Central memory CD4-positive, alpha-beta T cell (primary cell): ENCODE measurements around the gene MED22.
"Not testable (repeated sequence)": the region's sequence is repeated elsewhere in the genome, so short reads cannot be mapped to it uniquely, and the experiment has no call there.

Source experiments
- DNase-seq: peaks from one replicate; pipeline ENCODE4 v3.0.0; 2022

MED22 gene

GRCh38 chr9:133333566-133333965 is 14.4 kb downstream of the MED22 start:
- no peak for DNase-seq

GRCh38 chr9:133333011-133333410 is 14.9 kb downstream of the MED22 start:
- DNase-seq, result no peak

GRCh38 chr9:133332381-133332730 is 15.6 kb downstream of the MED22 start:
- DNase-seq, result no peak

GRCh38 chr9:133331641-133332380 is 16.1 kb downstream of the MED22 start:
- DNase-seq, result no peak

GRCh38 chr9:133331221-133331620 is 16.7 kb downstream of the MED22 start:
- DNase-seq, result no peak

- not testable (repeated sequence) for DNase-seq
Measured at GRCh38 chr9:133329306-133330156, 18.4 kb downstream of the MED22 start.

- no peak for DNase-seq
Measured at GRCh38 chr9:133327834-133328484, 20.0 kb downstream of the MED22 start.

GRCh38 chr9:133327021-133327420 is 20.9 kb downstream of the MED22 start:
- DNase-seq, result not testable (repeated sequence)

- DNase-seq, result no peak
Measured at GRCh38 chr9:133323991-133324703, 23.8 kb downstream of the MED22 start.

GRCh38 chr9:133323211-133323610 is 24.7 kb downstream of the MED22 start:
- no peak for DNase-seq

GRCh38 chr9:133322701-133323100 is 25.2 kb downstream of the MED22 start:
- DNase-seq, result no peak

- DNase-seq, result no peak
Measured at GRCh38 chr9:133321411-133321935, 26.5 kb downstream of the MED22 start.

- no peak for DNase-seq
Measured at GRCh38 chr9:133320421-133320881, 27.5 kb downstream of the MED22 start.

- not testable (repeated sequence) for DNase-seq
Measured at GRCh38 chr9:133317551-133317950, 30.4 kb downstream of the MED22 start.

GRCh38 chr9:133315997-133316396 is 31.9 kb downstream of the MED22 start:
- DNase-seq, result no peak

- DNase-seq, result no peak
Measured at GRCh38 chr9:133309608-133310007, 38.3 kb downstream of the MED22 start.

GRCh38 chr9:133307301-133307700 is 40.6 kb downstream of the MED22 start:
- DNase-seq, result no peak

- DNase-seq, result no peak
Measured at GRCh38 chr9:133306242-133307204, 41.4 kb downstream of the MED22 start.

GRCh38 chr9:133305731-133306130 is 42.2 kb downstream of the MED22 start:
- no peak for DNase-seq

- DNase-seq, result no peak
Measured at GRCh38 chr9:133304477-133305377, 43.2 kb downstream of the MED22 start.
